Activated CD8-positive, alpha-beta memory T cell treated with anti-CD3 and anti-CD28 coated beads, Interleukin-2, amount 10 ng/mL, durations not matched to agents 7 days and 5 days (primary cell): ENCODE data around the gene DIP2B. TPM values are rescaled to one million over a fixed set of nuclear protein-coding genes. Genes with fewer than 3 reads are reported as not detected.
A peak's percentile ranks its signal among the peaks of the same experiment; 100 is the strongest.
"Not testable (repeated sequence)": the region's sequence is repeated elsewhere in the genome, so short reads cannot be mapped to it uniquely, and the experiment has no call there.

Experiments
- ATAC-seq: fragments of 150-1000 bp; cut with Tn5 transposase; one replicate; pipeline ENCODE4 v1.10.0; 2021; ENCODE audit warnings: moderate library complexity
- CTCF ChIA-PET: fragments of 350-600 bp; sonication (Branson Sonifier 250); formaldehyde crosslinking; loops from one replicate; lab custom pipeline; 2021; ENCODE audit warnings: antibody characterized with exemption; lab: Charles Lee
- DNase-seq: peaks from one replicate; pipeline ENCODE4 v3.0.0-alpha.2; 2020
- H3K27ac Mint-ChIP-seq: one replicate; pipeline ENCODE4 v1.8.0; 2021; ENCODE audit warnings: mild to moderate bottlenecking, mixed read lengths
- H3K27me3 Mint-ChIP-seq: one replicate; pipeline ENCODE4 v1.8.0; 2021; ENCODE audit warnings: mixed read lengths
- H3K36me3 Mint-ChIP-seq: one replicate; pipeline ENCODE4 v1.8.0; 2021; ENCODE audit warnings: mild to moderate bottlenecking, mixed read lengths
- H3K4me1 Mint-ChIP-seq: one replicate; pipeline ENCODE4 v1.8.0; 2021; ENCODE audit warnings: mixed read lengths
- H3K4me3 Mint-ChIP-seq: one replicate; pipeline ENCODE4 v1.8.0; 2021; ENCODE audit warnings: mild to moderate bottlenecking, moderate library complexity, mixed read lengths
- H3K9me3 Mint-ChIP-seq: one replicate; pipeline ENCODE4 v1.8.0; 2022; ENCODE audit warnings: low read depth, mixed read lengths
- total RNA-seq, 2 experiments: library from RNA; stranded (reverse); gene quantifications; one replicate each; pipeline ENCODE4 v1.2.3, GENCODE V29; 2021

Gene DIP2B
- total RNA-seq, 2 experiments from 2014 or later: 14.7 to 14.8 TPM

- Mint-ChIP-seq H3K4me1 (peaks cover 10% of the 10 kb centered on the region), H3K27me3 (no peaks in the 10 kb centered on the region), H3K4me3 (no peak overlapping the region), H3K36me3 (no peaks in the 10 kb centered on the region), H3K9me3 (no peaks in the 10 kb centered on the region), H3K27ac (no peak overlapping the region)
- DNase-seq (no peak), ATAC-seq (no peak)
- CTCF ChIA-PET: interaction anchor here (0.6 kb wide), 1 partner anchor 223 kb away, joined by 3 read pairs; no protein-coding TSS in a partner anchor
Observed at GRCh38 chr12:50545213-50545612, 40.4 kb downstream of the DIP2B start.

GRCh38 chr12:50545786-50546185, 41.0 kb downstream of the DIP2B start:
- no peak for DNase-seq
- Mint-ChIP-seq H3K9me3 (no peaks in the 10 kb centered on the region), H3K27me3 (no peaks in the 10 kb centered on the region), H3K27ac (no peak overlapping the region), H3K4me1 (peaks cover 10% of the 10 kb centered on the region), H3K36me3 (no peaks in the 10 kb centered on the region), H3K4me3 (no peak overlapping the region)
- no peak for ATAC-seq
- CTCF ChIA-PET: no interaction called here

GRCh38 chr12:50546441-50547318, 41.9 kb downstream of the DIP2B start:
- Mint-ChIP-seq H3K36me3 (no peaks in the 10 kb centered on the region), H3K27me3 (no peaks in the 10 kb centered on the region), H3K27ac (no peak overlapping the region), H3K9me3 (no peaks in the 10 kb centered on the region), H3K4me1 (peaks cover 8% of the 10 kb centered on the region), H3K4me3 (no peak overlapping the region)
- DNase-seq (no peak), ATAC-seq (no peak)
- CTCF ChIA-PET: no interaction called here

GRCh38 chr12:50547742-50548141, 43.0 kb downstream of the DIP2B start:
- Mint-ChIP-seq H3K36me3 (peaks cover 3% of the 10 kb centered on the region), H3K27me3 (no peaks in the 10 kb centered on the region), H3K9me3 (no peaks in the 10 kb centered on the region), H3K4me3 (no peak overlapping the region), H3K4me1 (peaks cover 2% of the 10 kb centered on the region), H3K27ac (no peak overlapping the region)
- CTCF ChIA-PET: no interaction called here
- ATAC-seq (no peak), DNase-seq (no peak)

- H3K9me3 Mint-ChIP-seq: no peaks in the 10 kb centered on the region
- H3K27me3 Mint-ChIP-seq: no peaks in the 10 kb centered on the region
- ATAC-seq (no peak), DNase-seq (no peak)
- no peak overlapping the region for H3K4me3 Mint-ChIP-seq
- peaks cover 2% of the 10 kb centered on the region for H3K4me1 Mint-ChIP-seq
- CTCF ChIA-PET: interaction anchor here (2.8 kb wide), 1 partner anchor 45 kb away, joined by 13 read pairs; the partner anchor contains the start of gene DIP2B
- no peak overlapping the region for H3K27ac Mint-ChIP-seq
- H3K36me3 Mint-ChIP-seq: peaks cover 8% of the 10 kb centered on the region
Observed at GRCh38 chr12:50549885-50550284, 45.1 kb downstream of the DIP2B start.

GRCh38 chr12:50550530-50551223, 45.9 kb downstream of the DIP2B start:
- Mint-ChIP-seq H3K27ac (no peak overlapping the region), H3K27me3 (no peaks in the 10 kb centered on the region), H3K4me1 (peaks cover 10% of the 10 kb centered on the region), H3K4me3 (no peak overlapping the region), H3K9me3 (no peaks in the 10 kb centered on the region), H3K36me3 (peaks cover 10% of the 10 kb centered on the region)
- CTCF ChIA-PET: interaction anchor here (2.8 kb wide), 1 partner anchor 46 kb away, joined by 13 read pairs; the partner anchor contains the start of gene DIP2B
- DNase-seq: no peak
- no peak for ATAC-seq

- no peak for DNase-seq
- no peaks in the 10 kb centered on the region for H3K27me3 Mint-ChIP-seq
- H3K4me1 Mint-ChIP-seq: peaks cover 12% of the 10 kb centered on the region
- no peak for ATAC-seq
- no peaks in the 10 kb centered on the region for H3K9me3 Mint-ChIP-seq
- CTCF ChIA-PET: interaction anchor here (2.8 kb wide), 1 partner anchor 47 kb away, joined by 13 read pairs; the partner anchor contains the start of gene DIP2B
- H3K36me3 Mint-ChIP-seq: peaks cover 10% of the 10 kb centered on the region
- H3K4me3 Mint-ChIP-seq: no peak overlapping the region
- no peak overlapping the region for H3K27ac Mint-ChIP-seq
Observed at GRCh38 chr12:50551866-50552265, 47.1 kb downstream of the DIP2B start.

- peaks cover 10% of the 10 kb centered on the region for H3K36me3 Mint-ChIP-seq
- ATAC-seq: no peak
- no peak for DNase-seq
- H3K4me3 Mint-ChIP-seq: no peak overlapping the region
- no peak overlapping the region for H3K27ac Mint-ChIP-seq
- H3K4me1 Mint-ChIP-seq: peaks cover 12% of the 10 kb centered on the region
- no peaks in the 10 kb centered on the region for H3K27me3 Mint-ChIP-seq
- no peaks in the 10 kb centered on the region for H3K9me3 Mint-ChIP-seq
- CTCF ChIA-PET: no interaction called here
Observed at GRCh38 chr12:50554651-50555050, 49.9 kb downstream of the DIP2B start.

GRCh38 chr12:50555471-50555885, 50.7 kb downstream of the DIP2B start:
- H3K27ac Mint-ChIP-seq: peak overlapping the region; percentile 26
- no peaks in the 10 kb centered on the region for H3K9me3 Mint-ChIP-seq
- H3K27me3 Mint-ChIP-seq: no peaks in the 10 kb centered on the region
- DNase-seq (no peak), ATAC-seq (peak; percentile 45)
- H3K36me3 Mint-ChIP-seq: peaks cover 10% of the 10 kb centered on the region
- peaks cover 12% of the 10 kb centered on the region for H3K4me1 Mint-ChIP-seq
- no peak overlapping the region for H3K4me3 Mint-ChIP-seq
- CTCF ChIA-PET: no interaction called here

- H3K27ac Mint-ChIP-seq: no peak overlapping the region
- H3K4me3 Mint-ChIP-seq: no peak overlapping the region
- no peaks in the 10 kb centered on the region for H3K9me3 Mint-ChIP-seq
- peaks cover 12% of the 10 kb centered on the region for H3K4me1 Mint-ChIP-seq
- H3K36me3 Mint-ChIP-seq: peaks cover 10% of the 10 kb centered on the region
- no peaks in the 10 kb centered on the region for H3K27me3 Mint-ChIP-seq
- ATAC-seq (no peak), DNase-seq (no peak)
- CTCF ChIA-PET: no interaction called here
Observed at GRCh38 chr12:50556273-50556672, 51.5 kb downstream of the DIP2B start.

- DNase-seq, CTCF ChIA-PET, ATAC-seq, H3K27me3 Mint-ChIP-seq, H3K4me3 Mint-ChIP-seq, H3K27ac Mint-ChIP-seq, H3K9me3 Mint-ChIP-seq: not testable (repeated sequence)
- H3K36me3 Mint-ChIP-seq: peaks cover 10% of the 10 kb centered on the region
- H3K4me1 Mint-ChIP-seq: peaks cover 12% of the 10 kb centered on the region
Observed at GRCh38 chr12:50556796-50557195, 52.0 kb downstream of the DIP2B start.

- peaks cover 8% of the 10 kb centered on the region for H3K36me3 Mint-ChIP-seq
- peaks cover 12% of the 10 kb centered on the region for H3K4me1 Mint-ChIP-seq
- no peak for DNase-seq
- CTCF ChIA-PET: no interaction called here
- ATAC-seq: no peak
- no peak overlapping the region for H3K4me3 Mint-ChIP-seq
- no peak overlapping the region for H3K27ac Mint-ChIP-seq
- no peaks in the 10 kb centered on the region for H3K27me3 Mint-ChIP-seq
- H3K9me3 Mint-ChIP-seq: no peaks in the 10 kb centered on the region
Observed at GRCh38 chr12:50557421-50557820, 52.6 kb downstream of the DIP2B start.

GRCh38 chr12:50558970-50559369, 54.2 kb downstream of the DIP2B start:
- CTCF ChIA-PET: interaction anchor here (0.7 kb wide), 1 partner anchor 123 kb away, joined by 4 read pairs; no protein-coding TSS in a partner anchor
- H3K27me3 Mint-ChIP-seq: no peaks in the 10 kb centered on the region
- DNase-seq: no peak

More at GRCh38 chr12:50558970-50559369, 54.2 kb downstream of the DIP2B start:
- H3K36me3 Mint-ChIP-seq: peaks cover 2% of the 10 kb centered on the region
- no peaks in the 10 kb centered on the region for H3K9me3 Mint-ChIP-seq
- H3K4me3 Mint-ChIP-seq: no peak overlapping the region
- H3K27ac Mint-ChIP-seq: no peak overlapping the region
- ATAC-seq: no peak
- peaks cover 15% of the 10 kb centered on the region for H3K4me1 Mint-ChIP-seq
